Ectodermal cell (in vitro differentiated cells): ENCODE results near the gene MXI1.

ENCODE experiments used
- H3K27ac ChIP-seq: 2 replicates; pipeline ENCODE4 v1.7.0; 2013; ENCODE audit warnings: mild to moderate bottlenecking, low read depth, low read length; ENCODE audit not compliant: insufficient read depth, poor library complexity, severe bottlenecking
- H3K27me3 ChIP-seq: 2 replicates; pipeline ENCODE4 v1.7.0; 2013; ENCODE audit warnings: mild to moderate bottlenecking, low read length; ENCODE audit not compliant: insufficient read depth, control insufficient read depth, poor library complexity, severe bottlenecking
- H3K36me3 ChIP-seq: one replicate; pipeline ENCODE4 v1.7.0; 2013; ENCODE audit warnings: low read length; ENCODE audit not compliant: control insufficient read depth, insufficient read depth
- H3K4me1 ChIP-seq: one replicate; pipeline ENCODE4 v1.7.0; 2013; ENCODE audit warnings: low read length; ENCODE audit not compliant: control insufficient read depth, insufficient read depth
- H3K4me3 ChIP-seq: 2 replicates; pipeline ENCODE4 v1.7.0; 2013; ENCODE audit warnings: low read depth, low read length, control low read depth; ENCODE audit not compliant: insufficient read depth
- H3K9me3 ChIP-seq: 2 replicates; pipeline ENCODE4 v1.7.0; 2013; ENCODE audit warnings: mild to moderate bottlenecking, low read length, moderate library complexity; ENCODE audit not compliant: control insufficient read depth
- WGBS, 2 experiments: methylation state at CpG; one replicate each; pipeline ENCODE4 v1.1.7; 2013; ENCODE audit warnings: missing lambda C conversion rate in 2 of 2; 5-methylcytosine and 5-hydroxymethylcytosine counted together

MXI1 gene

GRCh38 chr10:110205051-110205675 lies 2.2 kb upstream of the MXI1 start:
- Histone ChIP-seq H3K4me3 (no peak overlapping the region), H3K27me3 (peaks cover 40% of the 10 kb centered on the region), H3K4me1 (peaks cover 11% of the 10 kb centered on the region), H3K27ac (no peak overlapping the region), H3K36me3 (no peaks in the 10 kb centered on the region), H3K9me3 (no peaks in the 10 kb centered on the region)
- 75 to 77% methylated on average over 11 to 12 of the region's 12 CpGs for WGBS, 2 experiments

- Histone ChIP-seq H3K36me3 (no peaks in the 10 kb centered on the region), H3K9me3 (no peaks in the 10 kb centered on the region), H3K4me1 (peaks cover 11% of the 10 kb centered on the region), H3K4me3 (peak overlapping the region; percentile 68), H3K27ac (peak overlapping the region; percentile 12), H3K27me3 (peaks cover 67% of the 10 kb centered on the region)
- 0% methylated on average over 56 to 57 of the region's 57 CpGs for WGBS, 2 experiments
Measured at GRCh38 chr10:110207805-110208613, 604 bp downstream of the MXI1 start.

DNA sequence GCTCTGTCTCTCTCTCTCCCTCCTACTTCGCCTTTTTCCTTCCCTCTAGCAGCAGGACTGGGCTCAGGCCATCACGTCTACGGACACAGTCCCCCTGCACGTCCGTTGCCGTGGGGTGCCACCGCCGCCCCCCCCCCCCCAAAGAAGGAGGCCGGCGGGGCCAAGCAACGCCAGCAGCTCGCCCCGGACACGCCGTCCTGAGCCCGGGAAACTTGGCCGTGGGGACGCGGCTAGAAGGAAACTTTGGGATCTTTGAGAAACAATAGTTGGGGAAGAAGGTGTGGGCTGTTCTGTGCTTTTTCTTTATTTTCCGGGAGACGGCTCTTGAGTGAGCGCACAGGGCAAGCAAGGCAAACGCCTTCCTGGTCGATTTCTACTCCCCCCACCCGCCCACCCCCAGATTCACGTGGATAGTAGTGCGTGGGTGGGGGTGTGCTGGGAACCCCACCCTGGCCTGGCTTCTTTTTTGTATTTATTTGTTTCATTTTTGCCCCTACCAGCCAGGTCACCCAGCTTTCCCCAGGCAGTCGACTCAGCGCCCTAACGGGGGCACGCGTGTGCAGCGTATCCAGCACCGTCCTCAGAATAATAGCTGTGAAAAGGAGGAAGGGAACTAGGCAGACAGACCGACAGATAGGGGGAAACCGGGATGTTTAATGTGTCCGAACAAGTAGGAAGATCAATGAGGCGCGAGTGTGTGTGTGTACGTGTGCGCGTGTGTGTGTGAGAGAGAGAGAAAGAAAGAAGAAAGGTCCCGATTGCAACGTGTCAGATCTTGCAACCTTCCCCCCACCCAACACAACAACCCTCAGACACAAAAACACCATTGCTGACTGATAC lies 1.4 kb downstream of the MXI1 start:
- peaks cover 71% of the 10 kb centered on the region for H3K27me3 ChIP-seq
- peaks cover 11% of the 10 kb centered on the region for H3K4me1 ChIP-seq
- 0 to 1% methylated on average over 35 to 41 of the region's 44 CpGs for WGBS, 2 experiments
- peak overlapping the region; percentile 68 for H3K4me3 ChIP-seq
- H3K36me3 ChIP-seq, result no peaks in the 10 kb centered on the region
- no peaks in the 10 kb centered on the region for H3K9me3 ChIP-seq
- no peak overlapping the region for H3K27ac ChIP-seq

- no peaks in the 10 kb centered on the region for H3K36me3 ChIP-seq
- H3K27me3 ChIP-seq, result peaks cover 72% of the 10 kb centered on the region
- WGBS, 2 experiments, result 0 to 1% methylated on average over 24 of the region's 24 CpGs
- no peak overlapping the region for H3K27ac ChIP-seq
- H3K4me3 ChIP-seq, result peak overlapping the region; percentile 68
- H3K4me1 ChIP-seq, result peaks cover 11% of the 10 kb centered on the region
- no peaks in the 10 kb centered on the region for H3K9me3 ChIP-seq
Measured at GRCh38 chr10:110209454-110209925, 2.1 kb downstream of the MXI1 start.

- Histone ChIP-seq H3K4me1 (peaks cover 7% of the 10 kb centered on the region), H3K9me3 (no peaks in the 10 kb centered on the region), H3K27me3 (peaks cover 72% of the 10 kb centered on the region), H3K4me3 (peak overlapping the region; percentile 68), H3K27ac (no peak overlapping the region), H3K36me3 (no peaks in the 10 kb centered on the region)
- 0% methylated on average over 54 to 55 of the region's 63 CpGs for whole genome bisulfite sequencing, 2 experiments
Measured at GRCh38 chr10:110209926-110210673, 2.7 kb downstream of the MXI1 start.

DNA sequence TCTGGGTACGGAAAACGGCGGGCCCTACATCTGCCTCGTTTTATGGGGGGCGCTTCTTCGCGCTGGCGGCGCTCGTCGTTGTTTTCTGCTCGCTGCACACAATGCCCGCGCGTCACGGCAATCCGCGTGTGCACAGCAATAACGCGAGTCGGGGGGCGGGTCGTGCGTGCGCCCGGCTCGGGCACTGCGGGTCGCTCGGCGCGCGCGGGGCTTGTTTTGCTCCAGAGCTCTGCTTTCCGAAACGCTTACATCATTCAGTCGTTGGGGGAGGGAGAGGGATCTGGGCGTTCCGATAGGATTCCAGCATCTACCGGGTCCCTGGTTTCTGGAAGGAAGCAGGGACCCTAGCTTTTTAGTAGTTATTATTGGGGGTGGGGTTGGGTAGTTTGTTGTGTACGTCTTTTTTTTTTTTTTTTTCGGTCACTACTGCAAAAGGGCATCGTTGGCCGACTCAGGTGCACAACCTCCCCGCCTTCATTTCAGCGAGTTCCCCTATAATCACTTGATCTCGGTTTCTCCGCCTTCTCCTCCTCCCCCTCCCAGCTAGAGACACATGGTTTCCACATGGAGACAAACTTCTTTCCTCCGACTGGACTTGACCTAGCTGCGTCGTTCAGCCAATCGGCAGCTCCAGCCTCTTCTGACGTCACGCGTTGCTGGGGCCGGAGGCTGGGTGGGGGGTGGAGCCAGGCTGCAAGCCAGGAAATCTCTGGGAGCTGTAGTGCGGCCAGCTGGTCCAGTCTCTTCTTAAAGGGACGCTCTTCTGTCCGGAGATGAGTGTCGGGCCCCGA lies 3.5 kb downstream of the MXI1 start:
- H3K4me3 ChIP-seq, result peak overlapping the region; percentile 68
- H3K36me3 ChIP-seq, result no peaks in the 10 kb centered on the region
- peak overlapping the region; percentile 58 for H3K27ac ChIP-seq
- H3K27me3 ChIP-seq, result peaks cover 72% of the 10 kb centered on the region
- H3K9me3 ChIP-seq, result no peaks in the 10 kb centered on the region
- WGBS, 2 experiments, result 1% methylated on average over 61 of the region's 61 CpGs
- no peaks in the 10 kb centered on the region for H3K4me1 ChIP-seq

- Histone ChIP-seq H3K4me3 (peak overlapping the region; percentile 10), H3K27ac (no peak overlapping the region), H3K36me3 (no peaks in the 10 kb centered on the region), H3K27me3 (peaks cover 67% of the 10 kb centered on the region), H3K4me1 (no peaks in the 10 kb centered on the region), H3K9me3 (no peaks in the 10 kb centered on the region)
- WGBS, 2 experiments, result 15% methylated on average over 10 of the region's 10 CpGs
Measured at GRCh38 chr10:110211465-110211843, 4.0 kb downstream of the MXI1 start.

DNA sequence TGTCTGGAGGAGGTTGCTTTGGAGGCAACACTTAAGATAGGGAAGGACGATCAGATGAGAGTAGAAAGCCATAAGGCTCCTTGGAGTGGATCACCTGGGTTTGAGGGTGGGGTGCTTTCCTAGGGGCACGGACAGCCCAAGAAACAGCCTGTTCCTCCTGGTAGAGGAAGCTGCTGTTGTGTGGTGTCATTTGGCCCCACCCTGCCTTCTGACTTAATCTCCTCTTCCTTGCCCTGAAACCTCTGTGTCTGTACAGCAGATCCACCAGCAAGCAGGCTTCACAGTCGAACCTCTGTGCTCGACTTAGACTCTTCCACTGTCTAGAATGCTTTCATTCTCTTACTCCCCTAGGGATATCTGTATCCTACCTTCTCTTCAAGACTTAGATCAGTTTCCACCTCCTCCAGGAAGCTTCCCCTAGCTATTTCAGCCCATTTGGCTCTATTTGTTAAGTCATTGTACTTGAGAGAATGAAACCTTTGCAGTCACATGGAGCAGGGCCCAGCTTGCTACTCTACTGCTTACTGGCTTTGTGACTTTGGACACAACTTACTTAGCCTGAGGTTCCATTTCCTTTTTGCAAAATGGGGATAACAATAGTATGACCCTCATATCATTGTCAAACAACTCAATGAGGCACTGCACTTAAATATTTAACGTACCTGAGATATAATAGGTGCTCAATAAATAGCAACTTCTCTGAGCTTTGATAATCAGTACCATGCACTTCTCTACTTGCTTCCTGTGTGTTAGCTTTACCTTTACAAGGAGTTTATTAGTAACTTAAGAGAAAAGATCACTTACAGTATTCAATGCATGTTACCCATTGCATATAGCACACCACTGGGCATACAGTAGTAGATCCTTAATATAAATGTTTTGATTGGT lies 5.0 kb downstream of the MXI1 start:
- Histone ChIP-seq H3K9me3 (no peaks in the 10 kb centered on the region), H3K4me1 (no peaks in the 10 kb centered on the region), H3K36me3 (no peaks in the 10 kb centered on the region), H3K4me3 (no peak overlapping the region), H3K27me3 (peaks cover 61% of the 10 kb centered on the region), H3K27ac (no peak overlapping the region)
- WGBS, 2 experiments, result 83 to 86% methylated on average over 5 of the region's 5 CpGs
